Stimulated activated CD4-positive, alpha-beta T cell treated with anti-CD3 and anti-CD28 coated beads, Interleukin-1b, Interleukin-23, amount 100 ng/mL, for 24 hours (primary cell): ENCODE measurements around the gene RXRA.

Experiments
- DNase-seq, 4 experiments: peaks; one replicate each; pipeline ENCODE4 v3.0.0-alpha.2; 2020; ENCODE audit warnings: low read depth in 4 of 4, low spot score in 1 of 4

The RXRA gene

DNA sequence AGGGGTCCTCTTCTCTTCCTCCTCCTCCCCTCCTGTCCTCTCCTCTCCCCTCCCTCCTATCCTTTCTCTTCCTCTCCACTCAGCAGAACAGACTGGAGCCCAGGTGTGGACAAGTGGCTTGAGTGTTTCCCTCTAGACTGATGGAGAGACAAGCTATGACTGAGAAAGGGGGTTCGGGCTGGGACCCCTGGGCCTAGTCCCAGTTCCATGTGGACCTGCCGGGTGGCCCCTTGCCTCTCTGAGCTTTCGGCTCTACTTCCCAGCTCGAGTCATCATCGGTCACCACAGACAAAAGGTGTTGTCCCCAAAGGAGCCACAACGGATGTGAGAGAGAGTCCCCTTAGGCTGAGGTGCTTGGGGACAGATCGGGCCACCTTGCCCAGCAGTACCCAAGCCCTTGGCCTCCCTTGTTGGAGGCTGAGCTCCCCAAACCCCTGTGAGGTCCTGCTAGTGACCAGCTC is 3.4 kb upstream of the RXRA start:
- no peak for DNase-seq

DNA sequence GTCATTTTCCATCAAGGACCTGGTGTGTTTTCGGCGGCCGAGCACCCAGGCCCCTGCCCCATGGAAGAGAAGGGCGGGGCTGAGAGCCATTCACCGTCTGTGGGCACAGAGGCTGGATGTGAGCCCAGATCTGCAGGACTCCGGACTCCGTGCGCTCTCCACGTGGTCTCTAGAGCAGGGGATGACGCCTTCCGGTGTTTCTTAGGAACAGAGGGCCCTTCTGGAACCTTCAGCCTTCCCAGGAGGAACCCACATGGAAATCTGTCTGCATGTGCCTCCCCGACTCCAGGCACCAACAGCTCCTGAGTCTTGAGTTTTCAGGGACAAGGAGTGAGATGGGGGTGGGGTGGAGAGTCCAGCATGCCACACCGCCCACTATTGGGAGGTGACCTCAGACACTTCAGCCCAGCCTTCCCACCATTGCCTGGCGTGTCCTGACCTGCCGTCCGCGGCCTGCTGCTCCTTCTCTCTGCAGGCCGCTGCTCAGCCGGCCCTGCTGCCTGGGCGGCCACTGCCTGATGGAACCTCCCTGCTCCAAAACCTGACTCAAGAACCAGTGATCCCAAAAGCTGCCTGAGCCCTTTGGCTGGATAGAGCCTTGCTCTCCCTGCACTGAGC is 2.4 kb upstream of the RXRA start:
- DNase-seq = no peak

DNA sequence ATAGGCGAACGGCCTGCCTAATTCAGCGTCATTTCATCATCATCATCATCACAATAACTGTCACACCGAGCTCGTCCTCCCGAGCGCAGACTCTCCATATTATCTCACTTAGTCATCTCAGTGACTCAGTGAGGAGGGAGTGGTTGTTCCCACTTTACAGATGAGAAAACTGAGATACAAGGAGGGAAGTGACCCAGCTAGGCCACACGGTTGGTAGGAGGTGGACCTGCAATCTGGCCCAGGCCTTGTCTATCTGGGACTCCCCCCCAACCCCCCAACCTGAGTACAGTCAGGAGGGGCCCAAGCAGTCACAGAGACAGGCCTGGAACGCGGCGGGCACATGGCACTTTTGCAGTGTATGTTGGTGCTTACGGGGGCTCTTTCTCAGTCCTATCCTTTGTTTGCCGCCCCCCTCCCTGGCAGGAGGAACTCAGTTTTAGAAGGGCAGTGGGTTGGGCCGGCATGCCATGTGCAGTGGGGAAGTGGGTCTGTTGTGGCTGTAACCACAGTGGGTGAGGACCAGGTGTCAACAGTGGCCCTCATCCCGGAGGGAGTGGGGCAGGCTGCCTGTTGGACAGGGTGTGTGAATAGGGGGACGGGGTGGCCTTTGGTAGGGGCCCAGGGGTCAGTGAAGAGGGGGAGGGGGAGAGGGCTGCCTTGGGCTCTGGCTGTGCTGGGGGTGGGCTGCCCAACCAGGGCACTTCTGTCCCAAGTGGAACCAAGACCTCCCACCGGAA is 1.7 kb upstream of the RXRA start:
- no peak for DNase-seq

DNA sequence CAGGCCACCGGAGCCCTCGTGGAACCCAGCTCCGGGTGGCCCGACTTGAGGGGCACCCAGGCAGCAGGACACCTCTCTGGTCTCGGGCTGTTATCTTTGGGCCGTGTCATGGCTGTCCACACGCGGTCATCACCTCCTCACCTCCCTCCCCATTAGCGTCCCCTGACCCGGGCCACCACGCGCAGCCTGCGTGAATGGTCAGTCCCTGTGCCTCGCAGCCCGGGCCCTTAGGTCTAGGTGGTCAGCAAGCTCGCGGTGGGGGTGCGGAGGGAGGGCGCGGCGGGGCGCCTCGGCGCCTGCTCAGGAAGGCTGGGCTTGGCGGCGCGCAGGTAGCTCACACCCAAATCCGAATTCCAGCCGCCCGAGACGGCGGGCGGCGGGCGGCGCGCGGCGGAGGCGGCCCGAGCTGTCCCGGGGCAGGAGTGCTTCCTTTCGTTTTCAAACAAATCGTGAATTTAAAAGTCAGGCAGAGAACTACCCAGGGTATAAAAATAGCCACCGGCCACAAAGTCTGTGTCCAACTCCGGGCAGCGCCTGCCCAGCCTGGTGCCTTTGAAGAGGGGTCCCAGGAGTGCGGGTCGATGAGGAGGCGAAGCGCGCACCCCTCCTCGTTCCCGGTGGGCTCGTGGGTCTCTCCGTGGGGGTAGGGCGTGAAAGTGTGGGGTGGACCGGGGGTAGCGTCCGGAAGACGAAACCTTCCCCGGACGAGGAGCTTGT is 1.0 kb upstream of the RXRA start:
- DNase-seq = no peak

DNA sequence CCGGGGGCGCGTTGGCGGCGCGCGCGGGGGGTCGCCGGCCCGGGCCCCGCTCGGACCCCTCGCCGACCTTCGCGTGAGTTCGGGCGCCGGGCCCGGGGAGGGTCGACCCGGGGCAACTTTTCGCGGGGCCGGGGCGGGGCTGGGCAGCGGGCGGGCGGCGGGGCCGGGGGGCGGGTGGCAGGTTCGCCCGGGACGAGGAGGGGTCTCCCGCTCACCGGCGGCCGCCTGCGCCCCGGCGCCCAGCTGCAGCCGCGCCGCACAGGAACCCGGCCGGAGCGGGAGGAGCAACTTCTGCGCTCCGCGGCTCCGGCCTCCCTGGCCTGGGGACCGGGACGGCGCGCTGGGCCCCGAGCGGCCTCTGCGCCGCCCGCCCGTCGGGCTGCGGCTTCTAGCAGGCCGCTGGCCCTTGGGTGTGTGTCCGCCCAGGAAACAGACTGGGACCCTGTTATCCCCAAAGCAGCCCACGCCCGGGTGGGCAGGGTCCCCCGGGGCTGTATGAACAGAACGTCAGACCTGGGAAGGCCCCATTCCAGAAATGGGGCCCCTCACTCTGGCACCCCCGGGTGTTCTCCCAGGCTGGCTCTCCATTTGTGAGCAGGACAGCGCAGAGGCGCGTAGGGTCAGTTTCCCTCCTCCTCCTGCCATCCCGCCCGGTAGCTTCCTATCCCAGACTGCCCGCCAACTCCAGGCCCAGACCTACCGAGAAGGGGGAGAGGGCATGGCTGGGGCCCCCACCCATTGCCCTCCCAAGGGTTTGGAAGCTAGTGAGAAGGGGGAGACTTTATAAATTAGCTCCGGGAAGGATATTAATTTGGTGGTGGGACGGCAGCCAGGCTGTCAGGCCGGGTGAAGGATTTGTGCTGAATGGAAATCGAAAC is 708 bp downstream of the RXRA start:
- no peak for DNase-seq

DNA sequence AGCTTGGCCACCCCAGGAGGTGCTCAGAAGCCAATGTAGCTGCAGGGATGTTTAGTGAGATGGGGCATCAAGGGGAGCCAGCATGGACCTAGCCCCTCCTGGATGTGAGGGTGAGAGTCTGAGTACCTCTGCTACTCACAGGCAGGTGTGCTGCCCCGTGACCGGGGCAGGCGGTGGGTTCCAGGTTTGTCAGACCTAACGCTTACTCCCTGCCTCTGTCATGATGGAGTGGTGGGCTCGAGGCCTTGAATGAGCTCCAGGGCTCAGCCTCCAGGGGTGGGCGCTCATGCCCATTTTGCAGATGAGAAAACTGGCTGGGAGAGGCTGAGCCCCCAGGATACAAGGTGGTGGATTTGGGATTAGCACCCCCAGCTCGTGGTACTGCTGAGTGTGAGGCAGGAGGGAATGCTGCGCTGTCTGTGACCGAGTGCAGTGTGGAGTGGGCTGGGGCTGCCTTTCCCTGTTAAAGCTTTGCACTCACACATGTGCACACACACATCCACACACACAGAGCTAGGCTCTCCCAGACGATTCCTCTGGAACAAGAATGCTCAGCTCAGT is 1.5 kb downstream of the RXRA start:
- no peak for DNase-seq

DNA sequence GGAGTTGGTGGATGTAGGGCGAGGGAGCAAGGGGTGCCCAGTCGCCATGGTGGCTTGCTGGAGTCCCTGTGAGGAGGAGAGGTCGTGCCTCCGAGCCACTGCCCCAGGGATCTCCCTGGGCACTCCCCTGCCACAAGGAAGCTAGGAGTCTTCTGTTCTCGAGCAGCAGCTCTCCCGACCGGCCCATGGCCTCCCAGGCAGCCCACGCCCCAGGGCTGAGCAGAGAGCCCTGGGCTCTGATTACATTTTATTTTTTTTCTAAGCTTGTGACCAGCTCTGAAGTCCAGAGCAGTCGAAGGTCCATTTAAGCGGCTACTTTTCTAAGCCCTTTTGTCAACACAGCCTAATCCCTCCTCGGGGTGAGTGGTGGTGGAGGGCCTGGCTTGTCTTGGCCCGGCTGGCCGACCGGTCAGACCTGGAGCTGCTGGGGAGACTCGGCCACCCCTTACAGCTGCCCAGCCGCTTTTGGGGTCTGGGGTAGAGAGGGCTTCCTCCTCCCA is 2.1 kb downstream of the RXRA start:
- no peak for DNase-seq

DNA sequence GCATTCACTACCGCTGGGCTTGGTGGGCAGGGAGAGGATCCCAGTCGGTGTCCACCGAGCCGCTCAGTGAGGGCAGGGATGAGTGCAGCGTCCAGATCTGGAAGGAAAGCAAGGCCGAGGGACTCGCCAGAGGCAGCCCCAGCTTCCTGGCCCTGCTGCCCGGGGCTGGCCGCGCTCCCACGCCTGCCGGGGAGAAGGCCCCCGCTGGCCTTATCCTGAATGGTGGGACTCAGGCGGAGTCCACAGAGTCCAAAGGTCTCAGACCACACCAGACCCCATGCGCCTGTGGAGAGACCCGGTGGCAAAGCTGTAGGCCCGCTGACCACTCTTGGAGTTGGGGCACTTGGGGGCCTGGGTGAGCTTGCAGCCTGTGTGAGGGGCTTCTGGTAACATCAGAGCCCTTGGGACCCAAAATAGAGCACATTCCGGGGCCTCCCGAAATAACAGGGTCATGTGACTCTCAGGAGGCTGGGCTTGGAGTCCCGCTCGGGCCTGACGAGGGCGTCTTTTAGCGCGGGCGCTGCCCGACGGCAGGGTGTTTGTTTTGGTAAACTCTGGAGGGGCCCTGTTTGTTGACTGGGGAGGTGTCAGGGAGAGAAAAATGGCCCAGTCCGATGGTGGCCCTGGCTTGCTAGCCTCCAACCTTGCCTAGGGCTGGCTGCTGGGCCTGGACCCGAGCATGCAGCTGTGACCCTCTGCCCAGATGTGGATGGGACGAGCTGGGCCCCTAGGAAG is 2.8 kb downstream of the RXRA start:
- DNase-seq = no peak

DNA sequence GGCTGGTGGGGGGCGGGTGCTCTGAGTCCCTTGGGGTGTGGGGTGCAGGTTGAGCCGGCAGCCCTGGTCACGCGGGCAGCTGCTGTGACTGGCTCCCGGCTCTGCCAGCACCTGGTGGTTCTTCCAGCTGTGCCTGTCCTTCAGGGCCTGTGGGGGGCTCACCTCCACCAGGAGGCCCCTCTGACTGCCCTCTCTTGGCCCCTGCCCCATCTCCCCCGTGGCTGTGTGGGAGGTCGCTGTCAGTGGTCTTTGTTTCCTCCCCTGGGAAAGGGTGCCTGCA is 3.3 kb downstream of the RXRA start:
- no peak for DNase-seq

DNA sequence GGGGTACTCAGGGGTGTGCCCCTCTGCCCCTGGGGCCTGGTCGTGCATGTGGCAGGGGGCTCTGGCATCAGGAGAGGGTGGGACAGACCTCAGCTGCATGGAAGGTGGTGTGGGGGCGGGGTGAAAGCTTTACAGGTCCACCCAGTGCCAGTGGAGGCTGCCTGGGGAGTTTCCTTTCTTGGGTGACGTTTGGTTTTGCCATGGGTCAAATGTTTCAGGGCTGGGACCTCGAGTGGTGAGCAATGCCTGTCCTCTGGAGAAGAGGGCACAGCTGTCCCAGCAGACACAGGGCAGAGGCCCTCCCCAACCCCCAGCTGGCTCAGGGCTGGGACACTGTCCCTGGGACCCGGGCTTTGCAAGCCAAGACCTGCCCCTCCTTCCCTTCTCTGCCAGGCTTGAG is 3.6 kb downstream of the RXRA start:
- no peak for DNase-seq

DNA sequence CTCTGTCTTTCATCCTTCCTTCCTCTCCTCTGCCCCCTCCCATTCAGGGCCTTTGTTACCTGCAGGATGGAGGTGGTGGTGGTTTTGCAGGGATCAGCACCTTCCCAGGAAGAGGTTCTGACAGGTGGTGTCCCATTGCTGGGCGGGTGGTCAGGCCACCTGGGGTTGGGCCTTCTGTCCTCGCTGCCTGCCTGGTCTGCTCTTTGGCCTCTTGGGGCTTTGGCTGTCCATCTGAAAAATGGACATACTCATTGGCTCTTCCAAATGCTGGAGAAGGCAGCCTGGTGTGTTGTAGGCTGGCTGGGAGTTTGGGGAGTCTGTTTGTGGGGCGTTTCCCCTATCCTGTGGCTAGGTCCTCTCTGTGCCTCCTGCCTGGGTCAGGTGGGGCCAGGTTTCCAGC is 4.3 kb downstream of the RXRA start:
- DNase-seq = no peak

DNA sequence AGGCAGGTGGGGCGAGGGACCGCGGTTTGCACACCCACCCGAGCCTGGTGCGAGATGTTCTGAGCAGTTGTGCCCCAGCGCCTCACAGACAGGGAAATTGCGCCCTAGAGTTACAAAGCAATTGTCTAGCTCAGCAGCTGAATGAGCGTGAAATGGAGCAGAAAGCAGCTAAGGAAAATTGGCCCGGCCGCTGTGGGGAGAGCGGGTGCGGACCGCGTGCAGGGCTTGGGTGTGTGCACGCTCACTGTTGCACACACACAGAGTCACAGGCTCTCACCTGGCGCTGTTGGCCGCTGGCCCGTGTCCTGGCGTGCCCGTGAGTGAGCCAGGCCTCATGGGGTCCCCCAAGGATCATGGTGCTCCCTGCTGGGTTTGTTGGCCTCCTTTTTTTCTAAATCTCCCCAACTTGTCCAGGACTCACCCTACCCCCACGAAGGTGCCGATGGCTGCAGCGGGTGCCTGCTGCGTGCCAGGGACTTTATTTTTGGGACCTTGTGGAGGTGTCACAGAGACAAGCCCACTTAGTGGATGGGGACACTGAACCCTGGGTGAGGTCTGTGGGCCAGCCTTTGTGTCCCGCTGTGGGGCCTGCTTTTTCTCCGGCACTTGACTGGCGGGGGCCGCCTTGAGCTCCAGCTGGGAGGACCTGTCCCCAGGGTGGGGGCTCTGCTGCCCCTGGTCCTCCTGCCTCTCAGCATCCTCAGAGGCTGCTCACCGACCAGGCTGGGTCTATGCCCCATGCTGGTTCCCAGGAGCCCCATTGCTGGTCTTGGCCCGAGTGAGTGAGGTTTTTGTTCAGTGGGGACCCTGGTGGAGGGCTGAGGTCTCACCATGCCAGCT is 5.2 kb downstream of the RXRA start:
- no peak for DNase-seq

DNA sequence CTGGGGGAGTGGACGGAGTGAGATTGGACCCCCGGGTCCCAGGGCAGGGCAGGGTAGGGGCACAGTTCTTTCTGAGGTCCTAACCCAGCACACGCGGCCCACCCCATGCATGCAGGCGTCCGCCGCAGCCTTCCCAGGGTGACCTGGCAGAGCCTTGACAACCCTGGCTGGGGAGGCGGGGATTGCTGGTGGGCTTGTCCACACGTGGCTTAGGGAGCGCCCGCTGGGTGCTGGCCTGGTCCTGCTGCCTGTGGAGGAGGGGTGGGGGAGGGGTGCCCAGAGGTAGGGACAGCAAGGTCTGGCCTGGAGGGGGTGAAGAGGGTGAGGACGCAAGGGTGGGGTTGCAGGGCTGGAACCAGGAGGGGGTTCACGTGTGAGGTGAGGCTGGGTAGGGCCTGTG is 6.0 kb downstream of the RXRA start:
- no peak for DNase-seq

DNA sequence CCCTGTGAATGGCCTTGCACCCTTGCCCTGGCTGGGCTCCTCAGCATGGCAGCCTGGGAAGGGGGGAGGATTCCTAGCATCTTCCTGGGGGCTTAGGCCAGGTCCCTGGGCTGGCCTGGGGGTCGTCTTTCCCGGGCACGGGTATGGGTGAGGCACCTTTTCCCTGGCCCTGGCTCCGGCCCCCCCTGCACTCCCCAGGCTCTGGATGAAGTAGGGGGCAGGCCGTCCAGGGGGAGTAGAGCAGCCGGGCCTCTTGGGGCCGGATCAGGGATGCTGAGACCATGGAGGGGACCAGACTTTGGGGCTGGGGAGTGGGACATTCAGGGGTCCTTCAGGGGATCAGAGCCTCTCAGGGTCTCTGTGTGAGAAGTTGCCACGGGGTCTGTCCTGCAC is 6.6 kb downstream of the RXRA start:
- DNase-seq = no peak

DNA sequence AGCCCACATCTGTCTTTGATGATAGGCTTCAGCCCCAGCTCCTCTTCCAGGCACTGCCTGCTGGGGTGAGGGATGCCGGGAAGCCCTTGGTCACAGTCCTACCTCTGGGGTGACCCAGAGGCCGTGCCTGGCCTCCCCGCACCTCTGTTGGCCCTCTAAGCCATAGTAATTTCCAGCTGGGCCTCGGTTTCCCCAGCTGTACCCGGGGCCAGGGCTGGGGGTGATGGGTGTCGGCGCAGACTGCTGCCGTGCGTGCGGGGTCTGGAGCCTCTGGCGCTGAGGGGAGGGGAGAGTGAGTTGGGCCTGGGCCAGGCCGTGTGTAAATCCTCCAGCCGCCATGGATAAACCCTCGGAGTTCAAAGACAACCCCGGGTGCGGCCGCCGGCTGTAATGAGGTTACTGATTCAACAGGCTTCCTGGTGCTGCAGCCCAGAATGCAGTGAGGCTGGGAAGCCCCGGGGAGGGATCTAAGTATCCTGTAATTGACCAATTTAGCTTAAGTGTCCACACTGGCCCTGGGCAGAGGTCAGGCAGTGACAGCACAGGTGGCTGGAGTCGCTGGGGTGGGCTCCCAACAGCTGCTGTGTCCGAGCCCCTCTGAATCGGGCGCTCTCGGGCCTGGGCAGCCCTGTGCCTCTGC is 7.1 kb downstream of the RXRA start:
- no peak for DNase-seq

DNA sequence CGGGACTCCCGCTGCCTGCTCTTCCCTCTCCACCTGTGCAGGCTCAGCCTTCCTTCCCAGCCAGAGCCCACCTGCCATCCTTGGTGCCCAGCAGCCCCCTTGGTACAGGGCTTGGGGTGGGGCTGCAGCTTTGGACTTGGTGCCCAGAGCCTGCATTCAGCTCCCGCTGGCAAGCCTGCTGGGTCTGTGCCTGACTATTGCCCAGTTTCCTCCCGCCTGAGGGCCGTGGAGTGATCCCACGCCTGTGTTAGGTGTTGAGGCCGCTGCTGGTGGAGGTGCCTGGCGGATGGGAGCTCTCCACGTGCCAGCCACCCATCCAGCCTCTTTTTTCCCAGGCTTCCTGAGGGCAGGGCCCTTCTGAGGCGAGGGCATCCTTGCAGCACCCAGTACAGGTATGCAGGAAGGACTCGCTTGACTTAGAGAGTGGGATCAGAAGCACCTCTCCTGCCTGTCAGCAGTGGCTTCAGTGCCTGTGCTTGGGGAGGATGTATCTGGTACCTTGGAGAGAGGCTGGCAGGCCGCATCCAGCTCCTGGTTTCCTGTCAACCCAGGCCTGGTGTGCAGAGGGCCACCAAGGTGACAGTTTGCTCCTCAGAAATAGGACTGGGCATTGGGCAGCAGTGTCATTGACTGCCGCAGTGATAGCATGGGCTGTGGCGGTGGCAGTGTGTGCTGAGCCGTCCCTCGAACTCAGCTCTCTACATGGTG is 7.8 kb downstream of the RXRA start:
- DNase-seq = no peak

DNA sequence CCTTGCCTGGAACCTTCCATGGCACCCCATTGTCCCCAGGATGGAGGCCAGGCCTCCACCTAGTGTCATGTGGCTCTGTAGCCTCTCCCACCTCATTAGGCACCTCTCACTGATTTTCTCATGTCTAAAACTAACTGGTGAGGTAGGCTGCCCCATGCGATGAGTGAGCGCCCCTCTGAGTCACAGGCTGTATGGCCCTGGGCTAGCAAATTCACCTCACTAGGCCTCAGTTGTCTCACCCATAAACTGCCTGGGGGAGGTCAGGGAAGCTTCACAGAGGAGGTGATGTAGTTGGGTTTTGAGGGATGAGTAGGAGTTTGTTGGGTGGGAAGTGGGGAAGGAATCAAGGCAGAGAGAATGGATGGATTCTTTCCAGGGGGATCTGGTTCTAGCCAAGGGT is 8.8 kb downstream of the RXRA start:
- no peak for DNase-seq

DNA sequence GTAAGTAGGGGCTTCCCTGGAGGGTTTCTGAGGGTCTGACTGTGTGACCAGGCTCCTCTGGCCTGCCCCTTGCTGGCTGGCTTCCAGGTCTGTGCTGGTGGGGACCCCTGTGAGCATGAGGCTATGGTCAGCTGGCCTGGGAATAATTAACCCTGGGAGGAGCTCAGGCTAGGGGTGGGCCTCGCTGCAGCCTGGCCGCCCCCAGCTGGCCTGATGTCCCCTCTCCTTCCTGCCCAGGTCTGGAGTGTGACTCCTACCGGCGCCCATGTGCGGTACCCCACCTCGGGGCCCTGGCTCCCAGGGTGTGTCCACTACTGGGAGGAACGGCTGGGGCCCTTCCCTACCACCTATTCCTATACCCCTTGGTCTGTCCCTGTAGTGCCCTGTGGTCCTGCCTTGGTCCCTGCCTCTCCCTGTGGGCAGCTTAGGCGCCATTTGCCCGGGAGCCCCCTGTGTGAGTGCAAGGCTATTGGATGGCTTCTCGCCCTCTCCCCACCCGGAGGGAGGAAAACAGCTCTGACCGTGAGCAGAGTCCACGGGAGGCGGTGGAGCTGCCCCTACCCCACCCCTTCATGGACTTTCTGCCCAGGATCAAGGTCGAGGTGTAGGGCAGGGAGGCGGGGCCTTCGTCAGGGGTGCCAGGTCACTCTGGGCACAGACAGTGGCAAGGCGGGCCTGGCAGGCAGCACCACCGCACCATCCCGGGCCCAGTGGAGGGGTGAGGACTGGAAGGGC is 9.4 kb downstream of the RXRA start:
- DNase-seq = no peak
